Activated CD4-positive, alpha-beta memory T cell treated with anti-CD3 and anti-CD28 coated beads for 36 hours (primary cell): Measurements from ENCODE around the gene NCOA3. TPM values are rescaled to one million over a fixed set of nuclear protein-coding genes. Genes with fewer than 3 reads are reported as not detected.
"Not testable (repeated sequence)": the region's sequence is repeated elsewhere in the genome, so short reads cannot be mapped to it uniquely, and the experiment has no call there.

Experiments used
- CTCF ChIA-PET: fragments of 350-600 bp; sonication (Branson Sonifier 250); formaldehyde crosslinking; loops from one replicate; lab custom pipeline; 2021; ENCODE audit warnings: antibody characterized with exemption, inconsistent platforms; lab: Charles Lee
- POLR2A ChIA-PET: fragments of 350-600 bp; sonication (Branson Sonifier 250); formaldehyde crosslinking; loops from one replicate; lab custom pipeline; 2021; ENCODE audit warnings: antibody characterized with exemption; lab: Charles Lee
- DNase-seq: peaks from one replicate; pipeline ENCODE4 v3.0.0-alpha.2; 2020
- H3K27ac Mint-ChIP-seq: one replicate; pipeline ENCODE4 v1.8.0; 2021; ENCODE audit warnings: mixed read lengths
- H3K27me3 Mint-ChIP-seq: one replicate; pipeline ENCODE4 v1.8.0; 2021; ENCODE audit warnings: mixed read lengths
- H3K36me3 Mint-ChIP-seq: one replicate; pipeline ENCODE4 v1.8.0; 2021; ENCODE audit warnings: mixed read lengths
- H3K4me1 Mint-ChIP-seq: one replicate; pipeline ENCODE4 v1.8.0; 2021; ENCODE audit warnings: low read depth, mixed read lengths
- H3K4me3 Mint-ChIP-seq: one replicate; pipeline ENCODE4 v1.8.0; 2021; ENCODE audit warnings: mild to moderate bottlenecking, mixed read lengths
- H3K9me3 Mint-ChIP-seq: one replicate; pipeline ENCODE4 v1.8.0; 2021; ENCODE audit warnings: mixed read lengths
- intact Hi-C: fragments of 100-400 bp; cut with micrococcal nuclease; formaldehyde crosslinking; loops from one replicate; pipeline ENCODE4 v1.15.1; 2023
- total RNA-seq, 2 experiments: library from RNA; stranded (reverse); gene quantifications; one replicate each; pipeline ENCODE4 v1.2.3, GENCODE V29; 2021

NCOA3 gene
- total RNA-seq, 2 experiments from 2014 or later, result 72.0 to 81.8 TPM

DNA sequence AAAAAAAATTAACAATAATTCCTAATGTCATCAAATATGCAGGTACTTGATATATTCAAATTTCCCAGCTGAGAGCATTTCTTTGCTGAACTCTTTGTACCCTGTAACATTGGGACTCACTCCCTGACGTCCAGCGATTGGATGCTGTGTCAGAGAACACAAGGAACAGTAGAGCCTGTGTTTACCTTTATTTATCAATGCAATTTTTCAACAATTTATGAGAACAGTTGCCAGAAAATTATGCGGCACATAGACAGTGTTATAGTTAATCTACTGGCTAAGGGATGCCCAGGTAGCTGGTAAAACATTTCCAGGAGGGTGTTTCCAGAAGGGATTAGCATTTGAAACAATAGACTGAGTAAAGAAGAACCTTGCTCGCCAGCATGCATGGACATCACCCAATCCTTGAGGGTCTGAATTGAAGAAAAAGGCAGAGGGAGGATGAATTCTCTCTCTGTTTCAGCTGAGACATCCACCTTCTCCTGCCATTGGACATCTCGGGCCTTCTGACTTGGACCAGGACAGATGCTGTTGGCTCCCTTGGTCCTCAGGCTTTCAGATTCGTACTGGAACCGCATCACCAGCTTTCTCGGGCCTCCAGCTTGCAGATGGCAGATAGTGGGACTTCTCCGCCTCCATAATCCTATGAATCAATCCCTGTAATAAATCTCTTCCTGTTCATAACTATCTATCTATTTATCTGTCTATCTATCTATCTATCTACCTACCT is 42.2 kb upstream of the NCOA3 start:
- Mint-ChIP-seq H3K4me1 (peaks cover 26% of the 10 kb centered on the region), H3K27me3 (no peaks in the 10 kb centered on the region), H3K36me3 (no peaks in the 10 kb centered on the region), H3K9me3 (no peaks in the 10 kb centered on the region), H3K27ac (no peak overlapping the region), H3K4me3 (no peak overlapping the region)
- POLR2A ChIA-PET, result interaction anchor here (2.3 kb wide), 1 partner anchor 29 kb away, joined by 21 read pairs; no protein-coding TSS in a partner anchor
- no peak for DNase-seq
- CTCF ChIA-PET, result interaction anchor here (1.2 kb wide), 1 partner anchor 27 kb away, joined by 3 read pairs; no protein-coding TSS in a partner anchor
- intact Hi-C loops, result no loop called here

DNA sequence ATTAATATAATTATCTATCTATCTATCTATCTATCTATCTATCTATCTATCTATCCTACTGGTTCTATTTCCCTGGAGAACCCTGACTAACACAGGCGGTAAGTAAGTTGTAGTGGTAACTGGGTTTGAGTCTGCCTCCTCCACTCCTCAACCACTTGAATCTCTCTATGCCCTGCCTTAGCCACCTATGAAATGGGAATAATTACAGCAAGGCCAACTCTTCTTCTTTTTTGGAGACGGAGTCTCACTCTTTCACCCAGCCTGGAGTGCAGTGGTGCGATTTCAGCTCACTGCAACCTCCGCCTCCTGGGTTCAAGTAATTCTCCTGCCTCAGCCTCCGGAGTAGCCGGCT is 41.0 kb upstream of the NCOA3 start:
- H3K27me3 Mint-ChIP-seq, POLR2A ChIA-PET, intact Hi-C loops, CTCF ChIA-PET, H3K4me3 Mint-ChIP-seq, H3K9me3 Mint-ChIP-seq, H3K27ac Mint-ChIP-seq, DNase-seq, H3K36me3 Mint-ChIP-seq: not testable (repeated sequence)
- peaks cover 25% of the 10 kb centered on the region for H3K4me1 Mint-ChIP-seq

DNA sequence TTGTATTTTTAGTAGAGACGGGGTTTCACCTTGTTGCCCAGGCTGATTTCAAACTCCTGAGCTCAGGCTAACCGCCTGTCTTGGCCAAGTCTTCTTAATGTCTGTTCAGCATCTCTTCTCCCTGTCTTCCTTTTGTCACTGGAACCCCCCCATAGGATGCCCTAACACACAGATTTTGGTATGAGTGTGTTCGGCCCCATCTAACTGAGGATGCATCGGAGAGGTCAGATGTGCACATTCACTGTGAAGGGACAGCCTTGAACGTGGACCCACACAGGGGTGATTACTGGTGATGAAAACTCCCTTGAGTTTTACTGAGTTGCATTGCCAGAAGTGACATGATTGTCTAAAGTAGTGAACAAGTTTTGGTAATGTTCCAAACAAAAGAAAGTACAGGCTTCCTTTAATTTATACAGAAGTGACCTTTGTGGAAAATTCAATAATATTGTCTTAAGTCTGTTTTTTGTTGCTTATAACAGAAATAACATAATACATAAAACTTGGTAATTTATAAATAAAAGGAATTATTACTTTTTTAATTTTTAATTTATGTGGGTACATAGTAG is 40.5 kb upstream of the NCOA3 start:
- intact Hi-C loops, result no loop called here
- CTCF ChIA-PET, result no interaction called here
- H3K9me3 Mint-ChIP-seq, result no peaks in the 10 kb centered on the region
- no peaks in the 10 kb centered on the region for H3K36me3 Mint-ChIP-seq
- H3K4me3 Mint-ChIP-seq, result no peak overlapping the region
- POLR2A ChIA-PET, result no interaction called here
- H3K4me1 Mint-ChIP-seq, result peaks cover 25% of the 10 kb centered on the region
- no peaks in the 10 kb centered on the region for H3K27me3 Mint-ChIP-seq
- H3K27ac Mint-ChIP-seq, result no peak overlapping the region
- no peak for DNase-seq

DNA sequence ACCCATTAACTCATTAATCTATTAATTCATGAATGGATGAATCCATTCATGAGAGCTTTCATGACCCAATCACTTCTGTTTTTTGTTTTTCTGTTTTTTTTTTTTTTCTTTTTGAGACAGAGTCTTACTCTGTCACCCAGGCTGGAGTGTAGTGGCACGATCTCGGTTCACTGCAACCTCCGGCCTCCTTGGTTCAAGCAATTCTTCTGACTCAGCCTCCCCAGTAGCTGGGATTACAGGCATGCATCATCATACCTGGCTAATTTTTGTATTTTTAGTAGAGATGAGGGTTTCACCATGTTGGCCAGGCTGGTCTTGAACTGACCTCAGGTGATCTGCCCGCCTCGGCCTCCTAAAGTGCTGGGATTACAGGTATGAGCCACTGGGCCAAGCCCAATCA is 39.8 kb upstream of the NCOA3 start:
- H3K36me3 Mint-ChIP-seq, POLR2A ChIA-PET, DNase-seq, H3K27ac Mint-ChIP-seq, intact Hi-C loops, H3K27me3 Mint-ChIP-seq, H3K4me3 Mint-ChIP-seq, H3K9me3 Mint-ChIP-seq: not testable (repeated sequence)
- peaks cover 21% of the 10 kb centered on the region for H3K4me1 Mint-ChIP-seq
- CTCF ChIA-PET, result interaction anchor here (0.6 kb wide), 1 partner anchor 15 kb away, joined by 3 read pairs; no protein-coding TSS in a partner anchor

DNA sequence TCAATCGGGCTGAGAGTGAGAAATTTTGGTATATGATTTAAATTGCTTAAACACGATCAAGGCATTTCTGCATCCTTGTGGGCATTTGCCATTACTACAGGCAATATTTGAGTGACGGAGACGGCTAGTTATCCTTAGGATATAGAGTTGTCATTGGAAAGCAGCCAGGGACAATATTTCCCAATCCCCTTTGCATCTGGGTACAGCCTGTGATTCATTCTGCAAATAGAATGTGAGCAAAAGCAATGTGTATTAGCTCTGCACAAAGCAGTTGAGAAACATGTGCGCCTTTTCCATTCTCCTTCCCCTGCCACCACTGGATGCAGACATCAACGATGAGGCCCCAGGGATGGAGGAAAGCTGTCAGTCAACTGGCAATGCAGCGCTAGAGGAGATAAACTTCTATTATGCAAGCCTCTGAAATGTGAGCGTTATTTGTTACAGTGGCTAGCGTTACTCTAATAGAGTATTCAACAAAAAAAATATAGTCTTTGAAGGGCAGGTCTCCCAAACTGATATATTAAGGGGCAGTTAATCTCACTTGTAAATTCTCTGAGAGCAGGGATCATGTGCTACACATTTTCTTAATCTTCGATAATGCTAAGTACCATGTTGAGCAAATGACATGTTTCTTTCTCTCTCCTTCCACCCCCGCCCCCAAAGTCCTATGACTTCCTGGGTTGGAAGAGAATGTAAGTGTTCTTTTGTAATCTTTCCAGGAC is 37.1 kb upstream of the NCOA3 start:
- DNase-seq, result no peak
- Mint-ChIP-seq H3K9me3 (no peaks in the 10 kb centered on the region), H3K27me3 (no peaks in the 10 kb centered on the region), H3K4me1 (peaks cover 4% of the 10 kb centered on the region), H3K27ac (no peak overlapping the region), H3K36me3 (no peaks in the 10 kb centered on the region), H3K4me3 (no peak overlapping the region)
- ChIA-PET CTCF (interaction anchor here (1.1 kb wide), 1 partner anchor 81 kb away, joined by 4 read pairs; no protein-coding TSS in a partner anchor), POLR2A (no interaction called here)
- intact Hi-C loops, result no loop called here

DNA sequence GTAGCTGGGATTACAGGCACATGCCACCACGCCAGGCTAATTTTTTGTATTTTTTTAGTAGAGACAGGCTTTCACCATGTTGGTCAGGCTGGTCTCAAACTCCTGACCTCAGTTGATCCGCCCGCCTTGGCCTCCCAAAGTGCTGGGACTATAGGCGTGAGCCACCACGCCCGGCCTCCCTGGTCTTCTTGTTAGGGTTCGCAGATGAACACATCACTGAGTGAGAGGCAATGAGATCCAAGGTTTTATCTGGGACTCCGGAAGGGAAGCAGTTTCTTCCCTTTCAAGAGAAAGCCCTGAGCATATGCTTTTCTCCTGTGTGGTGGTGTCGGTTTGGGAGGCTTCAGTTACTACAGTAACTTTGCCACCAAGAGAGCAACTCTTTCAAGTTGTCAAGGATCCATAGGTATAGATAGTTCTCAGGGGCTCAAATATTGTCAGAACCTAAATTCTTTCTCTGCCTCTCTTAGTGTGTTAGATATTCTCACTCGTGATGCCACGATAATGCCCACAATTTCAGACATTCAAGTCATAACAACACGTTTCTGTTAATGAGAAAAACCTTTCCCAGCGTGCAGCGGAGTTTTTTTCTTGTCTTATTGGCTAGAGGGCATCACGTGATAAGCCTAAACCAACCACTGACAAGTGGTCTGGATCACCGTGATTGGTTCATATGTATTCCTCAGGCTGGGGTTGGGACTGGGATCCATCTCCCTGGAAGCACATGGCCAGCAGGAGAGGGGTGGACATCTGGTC is 36.2 kb upstream of the NCOA3 start:
- Mint-ChIP-seq H3K27me3 (no peaks in the 10 kb centered on the region), H3K4me3 (no peak overlapping the region)

DNA sequence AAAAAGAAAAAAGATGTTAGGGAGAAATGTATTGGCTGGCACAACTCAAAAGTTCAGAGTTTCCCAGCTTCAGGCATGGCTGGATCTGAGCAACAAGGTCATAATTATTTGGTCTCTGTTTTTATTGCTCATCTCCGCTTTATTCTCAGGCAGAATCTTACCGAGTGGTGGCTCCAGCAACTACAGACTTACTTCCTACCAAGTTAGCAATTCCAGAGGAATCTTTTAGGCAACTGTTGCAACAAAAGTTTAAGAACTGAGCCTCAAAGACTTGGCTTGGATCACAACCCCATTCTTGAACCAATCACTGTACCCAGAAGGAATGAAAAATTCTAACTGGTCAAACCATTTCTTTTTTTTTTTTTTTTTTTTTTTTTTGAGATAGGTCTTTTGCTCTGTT is 35.5 kb upstream of the NCOA3 start:
- intact Hi-C loops, result no loop called here
- Mint-ChIP-seq H3K36me3 (no peaks in the 10 kb centered on the region), H3K4me3 (no peak overlapping the region), H3K27me3 (no peaks in the 10 kb centered on the region), H3K9me3 (no peaks in the 10 kb centered on the region), H3K4me1 (peaks cover 4% of the 10 kb centered on the region), H3K27ac (no peak overlapping the region)
- ChIA-PET POLR2A (no interaction called here), CTCF (no interaction called here)
- no peak for DNase-seq

More for the DNA sequence above, 36.2 kb upstream of the NCOA3 start:
- Mint-ChIP-seq H3K4me1 (peaks cover 4% of the 10 kb centered on the region), H3K27ac (no peak overlapping the region), H3K36me3 (no peaks in the 10 kb centered on the region), H3K9me3 (no peaks in the 10 kb centered on the region)
- intact Hi-C loops, result no loop called here
- CTCF ChIA-PET, result no interaction called here
- POLR2A ChIA-PET, result no interaction called here
- DNase-seq, result no peak

DNA sequence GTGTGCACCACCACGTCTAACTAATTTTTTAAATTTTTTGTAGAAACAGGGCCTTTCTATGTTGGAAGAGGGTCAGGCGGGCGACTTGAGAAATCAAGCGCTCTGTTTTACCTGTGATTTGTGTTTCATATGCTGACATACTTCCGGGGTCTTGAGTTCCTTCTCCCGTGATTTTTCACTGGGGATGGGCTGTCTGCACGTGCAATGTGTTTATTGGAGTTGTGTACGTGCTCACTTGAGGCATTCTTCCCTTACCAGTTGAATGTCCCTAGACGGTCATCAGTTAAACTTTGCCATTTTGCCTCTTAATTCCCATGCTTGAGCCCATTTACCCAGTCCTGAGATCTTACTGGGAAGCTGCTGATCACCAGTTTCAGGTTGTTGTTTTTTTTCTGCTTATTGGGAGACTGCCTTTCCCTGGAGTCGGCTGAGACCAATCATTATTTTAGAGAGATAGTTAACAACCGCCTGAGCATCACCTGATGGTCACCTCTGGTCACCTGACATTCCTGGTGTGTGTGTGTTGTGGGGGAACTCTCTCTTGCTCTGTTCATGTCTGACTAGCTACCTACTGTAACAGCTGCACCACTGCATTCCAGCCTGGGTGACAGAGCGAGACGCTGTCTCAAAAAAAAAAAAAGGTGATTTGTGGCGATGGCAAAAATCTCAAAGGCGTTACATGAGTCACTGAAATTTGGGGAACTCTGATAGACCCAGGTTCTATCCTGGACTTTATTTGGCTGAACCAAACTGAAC is 34.8 kb upstream of the NCOA3 start:
- no peak for DNase-seq
- Mint-ChIP-seq H3K4me1 (peaks cover 4% of the 10 kb centered on the region), H3K4me3 (no peak overlapping the region), H3K27me3 (no peaks in the 10 kb centered on the region), H3K27ac (no peak overlapping the region), H3K36me3 (no peaks in the 10 kb centered on the region), H3K9me3 (no peaks in the 10 kb centered on the region)
- ChIA-PET CTCF (no interaction called here), POLR2A (no interaction called here)
- intact Hi-C loops, result no loop called here

DNA sequence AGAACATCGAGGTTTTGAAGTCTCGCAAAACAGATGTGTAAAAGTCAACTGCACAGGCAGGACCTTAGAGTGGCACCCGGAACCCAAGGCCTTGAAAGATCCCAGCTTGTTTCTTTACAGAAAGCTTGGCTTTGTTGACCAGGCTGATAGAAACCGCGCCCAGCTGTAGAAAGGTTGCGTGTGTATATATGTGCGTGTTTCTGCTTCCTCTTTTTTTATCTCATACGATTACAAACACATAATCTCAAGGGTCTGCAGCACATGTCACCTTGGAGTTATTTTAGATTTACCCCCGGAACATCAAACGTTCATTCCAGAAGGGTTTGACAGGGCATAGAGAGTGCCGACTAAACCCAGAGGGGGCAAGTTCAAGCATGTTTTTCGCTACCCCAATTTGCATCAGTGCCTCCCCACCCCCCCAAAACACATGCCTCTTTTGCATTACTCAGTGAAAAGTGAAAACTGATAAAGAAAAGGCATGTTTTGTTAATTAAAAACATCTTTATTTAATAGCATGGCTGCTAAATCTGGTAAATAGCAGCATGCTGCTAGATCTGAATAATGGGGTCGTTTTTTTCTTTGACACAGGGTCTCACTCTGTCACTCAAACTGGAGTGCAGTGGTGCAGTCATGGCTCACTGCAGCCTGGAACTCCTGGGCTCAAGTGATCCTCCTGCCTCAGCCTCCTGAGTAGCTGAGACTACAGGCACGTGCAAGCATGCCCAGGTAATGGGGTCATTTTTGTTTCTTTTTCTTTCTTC is 33.2 kb upstream of the NCOA3 start:
- DNase-seq, result no peak
- Mint-ChIP-seq H3K36me3 (no peaks in the 10 kb centered on the region), H3K4me1 (peaks cover 12% of the 10 kb centered on the region), H3K27me3 (no peaks in the 10 kb centered on the region), H3K4me3 (no peak overlapping the region), H3K27ac (no peak overlapping the region), H3K9me3 (no peaks in the 10 kb centered on the region)
- ChIA-PET CTCF (interaction anchor here (1.6 kb wide), 1 partner anchor 12 kb away, joined by 4 read pairs; no protein-coding TSS in a partner anchor), POLR2A (interaction anchor here (0.6 kb wide), 1 partner anchor 54 kb away, joined by 3 read pairs; no protein-coding TSS in a partner anchor)
- intact Hi-C loops, result no loop called here

DNA sequence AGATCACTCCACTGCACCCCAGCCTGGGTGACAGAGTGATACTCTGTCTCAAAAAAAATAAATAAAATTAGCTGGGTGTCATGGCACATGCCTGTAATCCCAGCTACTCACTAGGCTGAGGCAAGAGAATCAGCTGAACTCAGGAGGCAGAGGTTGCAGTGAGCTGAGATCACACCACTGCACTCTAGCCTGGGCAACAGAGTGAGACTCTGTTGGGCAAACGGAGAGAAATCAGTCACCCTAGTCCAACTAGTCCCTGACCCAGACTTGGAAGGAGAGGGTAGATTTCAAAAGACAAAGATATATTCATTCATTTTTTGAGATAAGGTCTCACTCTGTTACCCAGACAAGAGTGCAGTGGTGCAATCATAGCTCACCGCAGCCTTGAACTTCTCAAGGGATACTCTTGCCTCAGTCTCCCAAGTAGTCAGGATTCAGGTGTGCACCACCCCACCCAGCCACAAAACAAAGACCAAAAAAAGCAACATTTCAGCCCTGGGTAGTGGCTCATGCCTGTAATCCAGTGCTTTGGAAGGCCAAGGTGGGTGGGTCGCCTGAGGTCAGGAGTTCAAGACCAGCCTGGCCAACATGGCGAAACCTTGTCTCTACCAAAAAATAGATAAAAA is 26.2 kb upstream of the NCOA3 start:
- H3K4me1 Mint-ChIP-seq, result peaks cover 23% of the 10 kb centered on the region
- no peak overlapping the region for H3K4me3 Mint-ChIP-seq
- H3K27ac Mint-ChIP-seq, result no peak overlapping the region
- no peaks in the 10 kb centered on the region for H3K27me3 Mint-ChIP-seq
- CTCF ChIA-PET, result interaction anchor here (1.4 kb wide), 1 partner anchor 9 kb away, joined by 5 read pairs; no protein-coding TSS in a partner anchor
- H3K36me3 Mint-ChIP-seq, result no peaks in the 10 kb centered on the region
- POLR2A ChIA-PET, result no interaction called here
- DNase-seq, result no peak
- no peaks in the 10 kb centered on the region for H3K9me3 Mint-ChIP-seq
- intact Hi-C loops, result no loop called here
